HG03196 (cell line): ENCODE measurements around the gene CLDN7.
A peak's percentile ranks its signal among the peaks of the same experiment; 100 is the strongest.

Experiments
- ATAC-seq: cut with Tn5 transposase; IDR thresholded peaks from one replicate; pipeline ENCODE4 v1.9.1; 2021; ENCODE audit not compliant: unreplicated experiment

Gene CLDN7

GRCh38 chr17:7221278-7222092, 40.8 kb downstream of the CLDN7 start:
- no peak for ATAC-seq

- ATAC-seq: no peak
These were observed 41.5 kb downstream of the CLDN7 start for GRCh38 chr17:7220593-7221277.

- ATAC-seq: peak; percentile 44
These were observed 42.3 kb downstream of the CLDN7 start, which contains the start of the genes ACADVL and DLG4 for GRCh38 chr17:7219812-7220592. Gene ACADVL, plus strand, starts transcription at chr17:7219938. Its CDS starts 47 bp downstream, at chr17:7219985. Gene DLG4, minus strand, starts transcription at chr17:7219836.

- ATAC-seq: no peak
These were observed 43.0 kb downstream of the CLDN7 start for GRCh38 chr17:7219229-7219811.

GRCh38 chr17:7218758-7219157, 43.5 kb downstream of the CLDN7 start:
- ATAC-seq: no peak

- ATAC-seq: no peak
These were observed 44.1 kb downstream of the CLDN7 start for GRCh38 chr17:7218166-7218565.

GRCh38 chr17:7217113-7217987, 44.9 kb downstream of the CLDN7 start:
- ATAC-seq: no peak

- no peak for ATAC-seq
These were observed 45.8 kb downstream of the CLDN7 start for GRCh38 chr17:7216242-7217112.

GRCh38 chr17:7215652-7216180, 46.6 kb downstream of the CLDN7 start:
- no peak for ATAC-seq

GRCh38 chr17:7215136-7215638, 47.1 kb downstream of the CLDN7 start:
- ATAC-seq: no peak

- ATAC-seq: peak; percentile 71
These were observed 47.8 kb downstream of the CLDN7 start for GRCh38 chr17:7214300-7215135.

GRCh38 chr17:7213895-7214299, 48.4 kb downstream of the CLDN7 start:
- ATAC-seq: no peak

GRCh38 chr17:7211491-7212273, 50.6 kb downstream of the CLDN7 start:
- no peak for ATAC-seq
